GM12878 (cell line): Measurements from ENCODE around the gene ZPBP. TPM values are rescaled to one million over a fixed set of nuclear protein-coding genes. Genes with fewer than 3 reads are reported as not detected.

ENCODE experiments used
- ATAC-seq: fragments of 200-7000 bp; cut with Tn5 transposase; 3 replicates; pipeline ENCODE4 v1.9.1; 2020; ENCODE audit warnings: mild to moderate bottlenecking, moderate library complexity
- Bru-seq: library from RNA; stranded (reverse); fragments of 400-500 nt; gene quantifications from one replicate; lab custom pipeline; 2021; lab: Mats Ljungman, UMichigan
- BruChase-seq, 2 experiments: library from RNA; stranded (reverse); fragments of 400-500 nt; gene quantifications; one replicate each; lab custom pipeline; 2021; lab: Mats Ljungman, UMichigan
- BruUV-seq: library from RNA; stranded (reverse); fragments of 400-500 nt; replicated peaks from 2 replicates; lab custom pipeline; 2021; lab: Mats Ljungman, UMichigan
- CTCF ChIA-PET: fragments of 300-600 bp; sonication (Branson Sonifier 250); formaldehyde crosslinking; extraction: SDS; loops from one replicate; lab custom pipeline; 2021; ENCODE audit warnings: inconsistent platforms; lab: Yijun Ruan, JAX
- POLR2A ChIA-PET: fragments of 350-600 bp; formaldehyde crosslinking; extraction: SDS; loops from one replicate; lab custom pipeline; 2021; ENCODE audit warnings: inconsistent platforms; lab: Charles Lee
- RAD21 ChIA-PET: fragments of 300-600 bp; sonication (Branson Sonifier 250); formaldehyde crosslinking; loops from one replicate; lab custom pipeline; 2023; ENCODE audit warnings: antibody characterized with exemption; ENCODE audit not compliant: unreplicated experiment; lab: Charles Lee
- SMC1A ChIA-PET: fragments of 300-600 bp; sonication (Branson Sonifier 250); formaldehyde crosslinking; loops from one replicate; lab custom pipeline; 2023; ENCODE audit not compliant: unreplicated experiment, uncharacterized antibody; lab: Charles Lee
- DNase-seq: peaks from one replicate; pipeline ENCODE4 v3.0.0-alpha.2; 2011; ENCODE audit warnings: low read depth, low spot score
- FAIRE-seq: peaks from 3 replicates; lab custom pipeline; 2011; peaks lifted over from hg19 to GRCh38; lab: Jason Lieb, UNC
- H2AFZ ChIP-seq: 2 replicates; pipeline ENCODE4 v1.6.0; 2011; ENCODE audit warnings: low read depth, low read length, control low read depth; ENCODE audit not compliant: control insufficient read depth
- H3K27ac ChIP-seq: 2 replicates; pipeline ENCODE4 v1.5.1; 2011; ENCODE audit warnings: control low read depth; ENCODE audit not compliant: control insufficient read depth, insufficient read depth
- H3K27me3 ChIP-seq, 2 experiments: replicated peaks in 1 of 2; 2 replicates each; pipeline versions ENCODE4 v1.6.0 to v1.6.1; 2011; ENCODE audit warnings: low read length in 1 of 2; ENCODE audit not compliant: control insufficient read depth in 2 of 2, insufficient read depth in 2 of 2
- H3K36me3 ChIP-seq, 2 experiments: 2 replicates each; pipeline ENCODE4 v1.5.1; 2011; ENCODE audit warnings: low read length in 1 of 2; ENCODE audit not compliant: control insufficient read depth in 2 of 2, insufficient read depth in 2 of 2
- H3K4me1 ChIP-seq: 2 replicates; pipeline ENCODE4 v1.6.1; 2011; ENCODE audit warnings: mild to moderate bottlenecking, low read length, moderate library complexity, mixed read lengths; ENCODE audit not compliant: control insufficient read depth, insufficient read depth
- H3K4me2 ChIP-seq: 2 replicates; pipeline ENCODE4 v1.6.0; 2011; ENCODE audit warnings: control low read depth; ENCODE audit not compliant: control insufficient read depth, insufficient read depth
- H3K4me3 ChIP-seq: fragments of 200-600 bp; sonication (generic); 2 replicates; pipeline ENCODE4 v1.5.1; 2016
- H3K79me2 ChIP-seq: 2 replicates; pipeline ENCODE4 v1.6.0; 2011; ENCODE audit warnings: low read length; ENCODE audit not compliant: control insufficient read depth, insufficient read depth
- H3K9ac ChIP-seq: 2 replicates; pipeline ENCODE4 v1.8.0; 2011; ENCODE audit warnings: low read length, control low read depth, mixed read lengths; ENCODE audit not compliant: control insufficient read depth, insufficient read depth
- H3K9me3 ChIP-seq: replicated peaks from 3 replicates; pipeline ENCODE4 v1.5.1; 2011; ENCODE audit warnings: mild to moderate bottlenecking, low read length; ENCODE audit not compliant: control insufficient read depth, insufficient read depth
- H4K20me1 ChIP-seq: 2 replicates; pipeline ENCODE4 v1.6.0; 2011; ENCODE audit not compliant: control insufficient read depth, insufficient read depth
- BACH1 ChIP-seq: fragments of 450-650 bp; IDR thresholded peaks from 2 replicates; pipeline ENCODE4 v1.6.1; 2017; ENCODE audit warnings: mild to moderate bottlenecking, borderline replicate concordance
- BHLHE40 ChIP-seq, 2 experiments: fragments of 450-650 bp in 1 of 2; IDR thresholded peaks; 2 replicates each; pipeline ENCODE4 v1.6.1; 2011 to 2017; ENCODE audit warnings: low read depth in 2 of 2, borderline replicate concordance in 1 of 2, improper control_type of control experiment in 1 of 2, low read length in 1 of 2, mild to moderate bottlenecking in 1 of 2
- EGR1 ChIP-seq, 2 experiments: IDR thresholded peaks; 1 replicate in 1 of 2; 2 replicates in 1 of 2; pipeline ENCODE4 v1.6.1; 2011 to 2012; ENCODE audit warnings: low read depth in 2 of 2, low read length in 2 of 2, borderline replicate concordance in 1 of 2, mild to moderate bottlenecking in 1 of 2, moderate library complexity in 1 of 2
- GABPA ChIP-seq: IDR thresholded peaks from 2 replicates; pipeline ENCODE4 v1.6.1; 2014; ENCODE audit warnings: antibody characterized with exemption, low read depth, mild to moderate bottlenecking, inconsistent platforms
- SIX5 ChIP-seq: IDR thresholded peaks from 2 replicates; pipeline ENCODE4 v1.6.1; 2011; ENCODE audit warnings: mild to moderate bottlenecking, low read depth, low read length, moderate library complexity; ENCODE audit not compliant: severe bottlenecking
- WGBS: methylation state at CpG from one replicate; pipeline ENCODE4 v1.1.6; 2016; ENCODE audit warnings: low lambda C conversion rate; ENCODE audit not compliant: insufficient replicate concordance, insufficient coverage; ENCODE audit errors: missing lambda C conversion rate; 5-methylcytosine and 5-hydroxymethylcytosine counted together
- in situ Hi-C: fragments of 300-500 bp; cut with MboI; formaldehyde crosslinking; loops from 9 replicates; pipeline ENCODE4 v1.14.3; 2018; ENCODE audit warnings: mixed read lengths
- intact Hi-C: fragments of 100-400 bp; cut with micrococcal nuclease; formaldehyde crosslinking; loops from one replicate; pipeline ENCODE4 v1.14.2; 2022; ENCODE audit not compliant: unreplicated experiment
- long read RNA-seq, 2 experiments: library from polyadenylated mRNA; unstranded; transcript quantifications; one replicate each; pipeline ENCODE4 v2.0.0, GENCODE V29; 2019 to 2020
- polyA minus RNA-seq, 3 experiments: library from RNA; depleted of rRNA, polyadenylated mRNA; stranded (reverse); fragments of >200 nt; gene quantifications; 2 replicates each; pipeline ENCODE4 v1.2.3, GENCODE V29; 2011
- polyA plus RNA-seq, 11 experiments: library from polyadenylated mRNA; depleted of rRNA in 4 of 11; unstranded in 6 of 11; stranded (reverse) in 5 of 11; fragments of >200 nt; fragmentation: Nextera tagmentation in 4 of 11; fragmentation: Illumina TruSeq in 1 of 11; extraction: Ambion mirVana in 4 of 11; extraction: Trizol in 1 of 11; gene quantifications; 1 replicate in 1 of 11; 2 replicates in 10 of 11; pipeline versions ENCODE4 v1.2.1 to v1.2.3, GENCODE V29; 2011 to 2016; ENCODE audit warnings: inconsistent platforms in 2 of 11, missing spikeins in 2 of 11, low read depth in 1 of 11
- total RNA-seq, 4 experiments: library from RNA; depleted of rRNA in 3 of 4; stranded (reverse); fragments of >200 nt in 3 of 4; fragmentation: Illumina TruSeq in 1 of 4; extraction: Trizol in 1 of 4; gene quantifications; 2 replicates each; pipeline versions ENCODE4 v1.2.1 to v1.2.3, GENCODE V29; 2013 to 2021
- TF ChIP-seq, protein P1 (sequence below), 3 experiments: IDR thresholded peaks in 2 of 3; conservative IDR thresholded peaks in 1 of 3; 2 replicates each; pipeline ENCODE4 v1.5.1; 2011; ENCODE audit warnings: low read depth in 3 of 3, low read length in 3 of 3, mild to moderate bottlenecking in 3 of 3, control low read depth in 2 of 3, moderate library complexity in 2 of 3, inconsistent platforms in 1 of 3, mixed read lengths in 1 of 3; ENCODE audit not compliant: control insufficient read depth in 2 of 3, insufficient read depth in 1 of 3; ENCODE audit errors: extremely low read depth in 1 of 3
- TF ChIP-seq, protein P2 (sequence below): fragments of 450-650 bp; formaldehyde crosslinking; IDR thresholded peaks from 2 replicates; pipeline ENCODE4 v1.4.0; 2022; ENCODE audit warnings: mild to moderate bottlenecking, moderate library complexity

The ZPBP gene, protein sequence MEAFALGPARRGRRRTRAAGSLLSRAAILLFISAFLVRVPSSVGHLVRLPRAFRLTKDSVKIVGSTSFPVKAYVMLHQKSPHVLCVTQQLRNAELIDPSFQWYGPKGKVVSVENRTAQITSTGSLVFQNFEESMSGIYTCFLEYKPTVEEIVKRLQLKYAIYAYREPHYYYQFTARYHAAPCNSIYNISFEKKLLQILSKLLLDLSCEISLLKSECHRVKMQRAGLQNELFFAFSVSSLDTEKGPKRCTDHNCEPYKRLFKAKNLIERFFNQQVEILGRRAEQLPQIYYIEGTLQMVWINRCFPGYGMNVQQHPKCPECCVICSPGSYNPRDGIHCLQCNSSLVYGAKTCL
- not detected in 2 replicates for total RNA-seq (2013; cell fraction: nucleolus; rRNA removed)
- total RNA-seq (2014; rRNA removed) (not detected in 2 replicates), total RNA-seq (2014; rRNA removed; fragmentation: Illumina TruSeq; extraction: Trizol) (not detected in 2 replicates), total RNA-seq (2021) (not detected in 2 replicates), polyA plus RNA-seq (2011; rRNA removed) (not detected in 2 replicates), polyA plus RNA-seq (2014; fragmentation: Illumina TruSeq; extraction: Trizol) (not detected in 2 replicates), polyA plus RNA-seq (2014; fragmentation: Nextera tagmentation; extraction: Ambion mirVana) (not detected), polyA plus RNA-seq (2014; rRNA removed) (not detected in 2 replicates), polyA plus RNA-seq (2016; fragmentation: Nextera tagmentation; extraction: Ambion mirVana) (not detected), polyA minus RNA-seq (2011; rRNA and poly(A)+ RNA removed) (not detected in 2 replicates), Bru-seq, nascent RNA (percentile 9 among the genes with signal in this experiment), BruChase-seq, experiment 1, labeled RNA remaining after a 6-hour chase (percentile 7 among the genes with signal in this experiment), BruChase-seq, experiment 2, labeled RNA remaining after a 2-hour chase (percentile 11 among the genes with signal in this experiment)
- polyA plus RNA-seq (2011; ENCODE audit: low read depth), result not detected
- not detected in 2 replicates for polyA plus RNA-seq (2011; cell fraction: cytosol; rRNA removed)
- polyA plus RNA-seq (2011; cell fraction: nucleus; rRNA removed), result not detected in 2 replicates
- not detected in 2 replicates for polyA plus RNA-seq (2012)
- polyA minus RNA-seq (2011; cell fraction: cytosol; rRNA and poly(A)+ RNA removed), result not detected in 2 replicates
- not detected in 2 replicates for polyA minus RNA-seq (2011; cell fraction: nucleus; rRNA and poly(A)+ RNA removed)
- long read RNA-seq, experiment 1, result 0 reads
- long read RNA-seq, experiment 2, partial matches to known transcripts, result 0 of 1 reads
- long read RNA-seq, experiment 2, other reads (novel, unspliced or antisense), result 1 of 1 reads

DNA sequence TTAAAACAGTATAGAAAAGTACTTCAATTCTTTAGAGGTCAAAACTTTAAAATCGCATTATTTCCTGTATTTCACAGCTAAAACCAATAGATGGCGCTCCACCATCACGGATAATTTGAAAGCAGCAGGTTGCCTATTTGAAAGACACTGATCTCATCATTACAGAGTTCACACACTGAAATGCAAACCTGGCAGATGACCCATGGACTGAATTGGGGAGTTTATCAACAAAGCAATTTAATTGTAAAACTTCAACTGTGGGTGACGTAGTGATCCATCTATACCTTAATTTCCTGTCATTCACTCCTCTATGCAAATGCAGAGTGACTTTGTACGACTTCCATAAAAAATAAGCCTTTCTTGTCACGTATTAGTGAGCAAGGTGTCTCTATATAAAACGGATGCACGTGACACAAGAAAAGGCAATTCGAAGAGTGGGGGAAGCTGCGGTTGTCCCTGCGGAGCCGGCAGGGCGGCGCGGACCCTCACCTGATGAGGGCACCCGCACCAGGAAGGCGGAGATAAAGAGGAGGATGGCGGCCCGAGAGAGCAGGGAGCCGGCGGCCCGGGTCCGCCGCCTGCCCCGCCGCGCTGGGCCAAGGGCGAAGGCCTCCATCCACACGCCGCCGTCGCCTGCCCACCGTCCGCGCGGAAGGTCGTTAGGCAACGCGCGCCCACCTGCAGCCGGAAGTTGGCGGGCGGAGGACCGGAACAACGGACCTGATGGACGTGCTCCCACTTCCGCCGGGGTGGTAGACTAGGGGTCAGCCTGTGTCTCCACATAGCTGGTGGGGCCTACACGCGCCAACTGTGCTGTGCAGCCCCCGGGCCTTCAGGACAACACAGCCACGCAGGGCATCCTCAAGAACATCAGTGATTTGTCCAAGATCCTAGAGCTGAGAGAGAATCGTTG lies at the start of gene ZPBP:
ZPBP (minus strand) TSS at position 668 of the 913 bp plus-strand sequence; CDS start at position 616, 52 bp downstream.
- no peaks in the 10 kb centered on the region for H3K9me3 ChIP-seq
- H3K9ac ChIP-seq, result peak within 1 kb of the TSS; percentile 13; the same call in 1 of the 2 replicates
- DNase-seq, result peak; percentile 30
- H3K36me3 ChIP-seq, result no peaks in the 10 kb centered on the region
- POLR2A ChIA-PET, result no interaction called here
- H3K27me3 ChIP-seq, result no peaks in the 10 kb centered on the region
- peak within 1 kb of the TSS; percentile 78 for H3K4me2 ChIP-seq
- peak within 1 kb of the TSS; percentile 38; the same call in 1 of the 2 replicates for H3K4me3 ChIP-seq
- no TSS peak for BruUV-seq
- peak; percentile 87 for FAIRE-seq
- H3K27ac ChIP-seq, result no peak within 1 kb of the TSS
- H3K4me1 ChIP-seq, result no peaks in the 10 kb centered on the region
- H2AFZ ChIP-seq, result peak within 1 kb of the TSS; percentile 85
- RAD21 ChIA-PET, result interaction anchor here (0.6 to 5.2 kb wide), 34 partner anchors 10 to 1276 kb away, joined by 3 to 71 read pairs (median 4); no protein-coding TSS in a partner anchor
- intact Hi-C loops (loop anchor here (1.0 to 5.0 kb wide), 7 partner anchors 326 to 1274 kb away; no protein-coding TSS in a partner anchor), in situ Hi-C loops (loop anchor here (10.0 to 25.0 kb wide), 3 partner anchors 582 to 1269 kb away; no protein-coding TSS in a partner anchor)
- SMC1A ChIA-PET, result interaction anchor here (0.6 to 3.7 kb wide), 34 partner anchors 9 to 1070 kb away, joined by 3 to 36 read pairs (median 4); partner anchors contain the start of gene IKZF1
- H4K20me1 ChIP-seq, result no peaks in the 10 kb centered on the region
- H3K79me2 ChIP-seq, result no peaks in the 10 kb centered on the region
- CTCF ChIA-PET, result interaction anchor here (0.5 to 4.6 kb wide), 57 partner anchors 10 to 1343 kb away, joined by 3 to 42 read pairs (median 4); no protein-coding TSS in a partner anchor
- WGBS, result 53% methylated on average over 53 of the region's 53 CpGs
- peak; percentile 77 for ATAC-seq
- TF ChIP-seq BACH1, result no peak
- peak; percentile 96 for TF ChIP-seq GABPA
- peak in 1 of 2 experiments; percentile 38; a peak in 1 of 4 replicates for TF ChIP-seq BHLHE40 (IDR thresholded peaks at IDR 0.05; ENCODE audit: borderline replicate concordance in 1 of 2, low read depth in 2 of 2, low read length in 1 of 2)
- peak; percentile 25 to 79; a peak in 1 of 3 replicates for TF ChIP-seq EGR1 (IDR thresholded peaks at IDR 0.05; ENCODE audit: borderline replicate concordance in 1 of 2, low read depth in 2 of 2, low read length in 2 of 2)
- TF ChIP-seq, protein P1, sequence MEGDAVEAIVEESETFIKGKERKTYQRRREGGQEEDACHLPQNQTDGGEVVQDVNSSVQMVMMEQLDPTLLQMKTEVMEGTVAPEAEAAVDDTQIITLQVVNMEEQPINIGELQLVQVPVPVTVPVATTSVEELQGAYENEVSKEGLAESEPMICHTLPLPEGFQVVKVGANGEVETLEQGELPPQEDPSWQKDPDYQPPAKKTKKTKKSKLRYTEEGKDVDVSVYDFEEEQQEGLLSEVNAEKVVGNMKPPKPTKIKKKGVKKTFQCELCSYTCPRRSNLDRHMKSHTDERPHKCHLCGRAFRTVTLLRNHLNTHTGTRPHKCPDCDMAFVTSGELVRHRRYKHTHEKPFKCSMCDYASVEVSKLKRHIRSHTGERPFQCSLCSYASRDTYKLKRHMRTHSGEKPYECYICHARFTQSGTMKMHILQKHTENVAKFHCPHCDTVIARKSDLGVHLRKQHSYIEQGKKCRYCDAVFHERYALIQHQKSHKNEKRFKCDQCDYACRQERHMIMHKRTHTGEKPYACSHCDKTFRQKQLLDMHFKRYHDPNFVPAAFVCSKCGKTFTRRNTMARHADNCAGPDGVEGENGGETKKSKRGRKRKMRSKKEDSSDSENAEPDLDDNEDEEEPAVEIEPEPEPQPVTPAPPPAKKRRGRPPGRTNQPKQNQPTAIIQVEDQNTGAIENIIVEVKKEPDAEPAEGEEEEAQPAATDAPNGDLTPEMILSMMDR (IDR thresholded peaks at IDR 0.05 in 2 of 3, conservative IDR thresholded peaks at IDR 0.05 in 1 of 3; ENCODE audit: control insufficient read depth in 2 of 3, extremely low read depth in 1 of 3, insufficient read depth in 1 of 3, low read depth in 3 of 3, low read length in 3 of 3), result peak; percentile 54 to 72 (median 68); a peak in 5 of 6 replicates
- peak; percentile 46 for TF ChIP-seq SIX5
- TF ChIP-seq, protein P2, sequence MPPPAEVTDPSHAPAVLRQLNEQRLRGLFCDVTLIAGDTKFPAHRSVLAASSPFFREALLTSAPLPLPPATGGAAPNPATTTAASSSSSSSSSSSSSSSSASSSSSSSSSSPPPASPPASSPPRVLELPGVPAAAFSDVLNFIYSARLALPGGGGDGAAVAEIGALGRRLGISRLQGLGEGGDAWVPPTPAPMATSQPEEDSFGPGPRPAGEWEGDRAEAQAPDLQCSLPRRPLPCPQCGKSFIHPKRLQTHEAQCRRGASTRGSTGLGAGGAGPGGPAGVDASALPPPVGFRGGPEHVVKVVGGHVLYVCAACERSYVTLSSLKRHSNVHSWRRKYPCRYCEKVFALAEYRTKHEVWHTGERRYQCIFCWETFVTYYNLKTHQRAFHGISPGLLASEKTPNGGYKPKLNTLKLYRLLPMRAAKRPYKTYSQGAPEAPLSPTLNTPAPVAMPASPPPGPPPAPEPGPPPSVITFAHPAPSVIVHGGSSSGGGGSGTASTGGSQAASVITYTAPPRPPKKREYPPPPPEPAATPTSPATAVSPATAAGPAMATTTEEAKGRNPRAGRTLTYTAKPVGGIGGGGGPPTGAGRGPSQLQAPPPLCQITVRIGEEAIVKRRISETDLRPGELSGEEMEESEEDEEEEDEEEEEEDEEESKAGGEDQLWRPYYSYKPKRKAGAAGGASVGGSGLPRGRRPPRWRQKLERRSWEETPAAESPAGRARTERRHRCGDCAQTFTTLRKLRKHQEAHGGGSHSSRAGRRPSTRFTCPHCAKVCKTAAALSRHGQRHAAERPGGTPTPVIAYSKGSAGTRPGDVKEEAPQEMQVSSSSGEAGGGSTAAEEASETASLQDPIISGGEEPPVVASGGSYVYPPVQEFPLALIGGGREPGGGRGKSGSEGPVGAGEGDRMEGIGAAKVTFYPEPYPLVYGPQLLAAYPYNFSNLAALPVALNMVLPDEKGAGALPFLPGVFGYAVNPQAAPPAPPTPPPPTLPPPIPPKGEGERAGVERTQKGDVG (CRISPR knock-in tag), result no peak
